GM13977 (cell line): ENCODE data around the gene TMEM106C.

Experiments used
- DNase-seq: peaks from one replicate; pipeline ENCODE4 v3.0.0; 2012; ENCODE audit warnings: low spot score
- in situ Hi-C: fragments of 300-500 bp; cut with MboI; formaldehyde crosslinking; loops from one replicate; pipeline ENCODE4 v1.12.0; 2022; ENCODE audit warnings: low sequenced_read_pairs, low pct_unique_long_range_greater_than_20kb, mixed read lengths, inconsistent platforms; ENCODE audit not compliant: unreplicated experiment
- TF ChIP-seq, protein P1 (sequence below): IDR thresholded peaks from 2 replicates; pipeline ENCODE4 v1.5.1; 2012; ENCODE audit warnings: mild to moderate bottlenecking, control low read depth; ENCODE audit not compliant: insufficient read depth; ENCODE audit errors: extremely low read depth, missing control alignments

TMEM106C gene

DNA sequence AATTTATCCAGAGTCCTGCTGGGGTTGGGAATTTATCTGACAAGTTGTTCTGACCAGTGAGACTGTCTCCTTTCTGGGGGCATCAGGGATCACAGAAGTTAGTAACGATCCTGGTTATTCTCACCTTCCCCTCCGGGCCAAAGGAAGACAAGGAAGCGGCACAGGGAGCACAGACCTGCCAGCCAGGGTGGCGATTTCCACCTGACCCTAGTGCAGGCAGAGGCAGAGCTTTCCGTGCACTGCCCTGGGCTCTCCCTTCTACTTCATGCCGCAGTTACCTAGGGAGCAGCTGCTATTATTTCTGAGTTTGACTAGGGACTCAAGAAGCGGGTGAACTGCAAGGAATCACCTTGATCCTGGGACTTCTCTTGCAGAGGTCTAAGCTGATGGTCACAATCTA is 7.4 kb downstream of the TMEM106C start:
- DNase-seq = no peak
- in situ Hi-C loops = no loop called here
- TF ChIP-seq, protein P1, sequence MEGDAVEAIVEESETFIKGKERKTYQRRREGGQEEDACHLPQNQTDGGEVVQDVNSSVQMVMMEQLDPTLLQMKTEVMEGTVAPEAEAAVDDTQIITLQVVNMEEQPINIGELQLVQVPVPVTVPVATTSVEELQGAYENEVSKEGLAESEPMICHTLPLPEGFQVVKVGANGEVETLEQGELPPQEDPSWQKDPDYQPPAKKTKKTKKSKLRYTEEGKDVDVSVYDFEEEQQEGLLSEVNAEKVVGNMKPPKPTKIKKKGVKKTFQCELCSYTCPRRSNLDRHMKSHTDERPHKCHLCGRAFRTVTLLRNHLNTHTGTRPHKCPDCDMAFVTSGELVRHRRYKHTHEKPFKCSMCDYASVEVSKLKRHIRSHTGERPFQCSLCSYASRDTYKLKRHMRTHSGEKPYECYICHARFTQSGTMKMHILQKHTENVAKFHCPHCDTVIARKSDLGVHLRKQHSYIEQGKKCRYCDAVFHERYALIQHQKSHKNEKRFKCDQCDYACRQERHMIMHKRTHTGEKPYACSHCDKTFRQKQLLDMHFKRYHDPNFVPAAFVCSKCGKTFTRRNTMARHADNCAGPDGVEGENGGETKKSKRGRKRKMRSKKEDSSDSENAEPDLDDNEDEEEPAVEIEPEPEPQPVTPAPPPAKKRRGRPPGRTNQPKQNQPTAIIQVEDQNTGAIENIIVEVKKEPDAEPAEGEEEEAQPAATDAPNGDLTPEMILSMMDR = no peak

DNA sequence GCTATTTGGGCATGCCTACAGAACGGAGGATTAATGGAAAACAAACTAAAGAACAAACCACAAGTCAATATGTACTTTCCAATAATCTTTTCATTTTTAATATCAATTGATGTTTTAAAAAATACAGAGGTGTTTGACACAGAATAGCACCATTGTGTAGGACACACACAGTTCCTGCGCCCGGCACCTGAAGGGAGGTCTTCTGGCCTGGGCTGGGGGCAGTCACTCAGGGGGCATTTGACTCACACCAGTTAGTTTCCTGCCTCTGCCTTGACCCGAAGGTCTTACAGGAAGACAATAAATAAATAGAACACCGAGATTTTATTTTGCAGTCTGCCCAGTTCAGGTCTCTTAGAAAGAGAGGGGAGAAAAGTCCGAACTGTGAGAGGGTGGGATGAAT is 9.5 kb downstream of the TMEM106C start:
- in situ Hi-C loops = no loop called here
- DNase-seq = no peak
- TF ChIP-seq, protein P1 = no peak

DNA sequence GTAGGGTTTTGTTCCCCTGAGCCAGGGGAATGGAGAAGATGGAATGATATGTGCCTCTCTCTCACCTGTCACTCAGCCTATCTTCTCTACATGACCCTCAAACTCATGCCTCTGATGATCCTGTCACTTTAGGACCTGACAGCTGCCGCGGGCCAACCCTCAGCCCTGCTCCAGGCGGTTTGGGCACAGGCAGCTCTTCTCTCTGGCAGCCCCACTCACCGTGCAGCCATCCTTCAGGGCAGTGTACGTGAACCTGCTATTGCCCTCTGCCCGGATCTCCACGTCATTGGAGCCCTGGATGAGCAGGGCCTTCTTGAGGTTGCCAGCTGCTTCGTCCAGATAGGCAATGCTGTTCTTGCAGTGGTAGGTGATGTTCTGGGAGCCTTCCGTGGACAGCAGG is 10.5 kb downstream of the TMEM106C start:
- no peak for DNase-seq
- in situ Hi-C loops = no loop called here
- TF ChIP-seq, protein P1 = no peak

DNA sequence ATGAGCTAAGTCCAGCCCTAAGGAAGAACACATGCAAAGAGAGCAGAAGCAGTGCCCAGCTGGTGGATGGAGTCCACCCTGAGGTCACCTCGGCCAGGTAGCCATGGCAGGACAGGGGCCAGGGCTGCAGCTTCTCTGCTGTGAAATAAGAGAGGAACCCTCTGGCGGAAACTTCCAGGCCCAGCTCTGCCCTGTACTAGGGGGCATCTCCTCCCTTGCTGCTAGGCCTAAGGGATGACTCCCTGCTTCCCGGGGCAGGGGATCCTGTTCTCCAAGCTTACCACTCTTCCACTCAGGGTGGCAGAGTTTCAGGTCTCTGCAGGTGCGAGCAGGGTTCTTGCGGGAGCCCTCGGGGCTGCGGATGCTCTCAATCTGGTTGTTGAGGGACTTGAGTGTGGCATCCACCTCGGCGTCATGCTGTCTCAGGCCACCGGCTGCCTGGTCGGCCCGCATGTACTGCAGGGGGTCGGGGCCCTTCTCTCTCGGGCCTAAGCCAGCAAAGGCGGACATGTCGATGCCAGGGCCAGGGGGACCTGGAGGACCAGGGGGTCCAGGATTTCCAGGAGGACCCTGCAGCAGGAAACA is 11.7 kb downstream of the TMEM106C start:
- TF ChIP-seq, protein P1 = no peak
- no peak for DNase-seq
- in situ Hi-C loops = no loop called here

DNA sequence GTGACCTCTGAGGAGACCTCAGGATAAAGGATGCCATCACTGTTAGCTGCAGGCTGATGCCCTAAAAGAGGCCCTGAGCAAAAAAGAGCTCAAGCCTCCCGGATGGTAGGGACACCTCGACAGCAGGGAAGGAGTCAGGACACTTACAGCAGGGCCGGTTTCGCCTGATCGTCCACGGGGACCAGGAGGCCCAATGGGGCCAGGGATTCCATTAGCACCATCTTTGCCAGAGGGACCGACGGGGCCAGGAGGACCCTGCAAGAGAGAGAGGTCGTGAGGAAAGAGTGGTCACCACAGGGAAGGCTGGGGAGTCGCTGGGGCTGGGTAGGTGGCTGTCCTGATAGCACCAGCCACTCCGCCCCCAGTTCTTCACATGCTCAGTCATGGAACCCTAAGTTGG is 12.4 kb downstream of the TMEM106C start:
- TF ChIP-seq, protein P1 = no peak
- no peak for DNase-seq
- in situ Hi-C loops = no loop called here

DNA sequence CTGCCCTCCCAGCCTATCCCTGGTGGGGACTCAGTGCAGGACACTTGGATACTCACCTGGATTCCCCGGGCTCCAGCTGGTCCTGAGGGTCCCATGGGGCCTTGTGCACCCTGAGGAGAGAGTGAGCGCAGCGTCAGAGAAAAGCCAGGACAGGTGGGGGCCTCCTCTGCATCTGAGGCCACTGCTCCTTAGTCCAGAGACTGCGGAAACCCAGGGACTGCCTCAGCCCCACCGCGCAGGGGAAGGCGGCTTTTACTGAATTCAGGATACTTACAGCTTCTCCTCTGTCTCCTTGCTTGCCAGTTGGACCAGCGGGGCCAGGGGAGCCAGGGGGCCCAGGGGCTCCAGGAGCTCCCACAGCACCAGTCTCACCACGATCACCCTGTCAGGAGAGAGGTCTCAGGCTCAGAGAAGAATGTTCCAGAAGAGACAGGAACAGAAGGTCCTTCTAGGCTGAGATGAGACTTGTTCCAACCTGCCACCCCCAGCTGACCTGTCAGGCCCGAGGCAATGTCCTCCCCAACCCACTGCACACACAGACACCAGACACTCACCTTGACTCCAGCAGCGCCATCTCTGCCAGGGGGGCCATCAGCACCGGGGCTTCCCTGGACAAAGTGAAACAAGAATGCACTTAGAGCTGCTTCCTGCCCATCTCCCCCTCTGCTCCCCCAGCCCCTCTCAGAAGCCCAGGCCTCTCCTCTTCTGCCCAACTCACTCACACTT is 13.8 kb downstream of the TMEM106C start:
- DNase-seq = no peak
- in situ Hi-C loops = no loop called here
- TF ChIP-seq, protein P1 = no peak
